ENCODE results near the gene RANBP1.

DNA sequence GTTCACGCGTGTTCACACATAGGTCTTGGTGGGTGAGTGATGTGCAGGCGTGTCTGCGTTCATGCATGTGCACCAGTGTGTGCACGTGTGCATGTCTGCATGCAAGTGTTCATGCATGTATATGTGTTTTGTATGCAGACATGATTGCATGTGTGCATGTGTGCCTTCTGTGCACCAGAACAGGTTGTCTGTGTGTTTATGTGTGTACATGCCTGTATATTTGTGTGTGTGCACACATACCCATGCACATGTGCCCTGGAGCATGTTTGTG, 20.6 kb downstream of the RANBP1 start:
- TF ChIP-seq, protein P1, sequence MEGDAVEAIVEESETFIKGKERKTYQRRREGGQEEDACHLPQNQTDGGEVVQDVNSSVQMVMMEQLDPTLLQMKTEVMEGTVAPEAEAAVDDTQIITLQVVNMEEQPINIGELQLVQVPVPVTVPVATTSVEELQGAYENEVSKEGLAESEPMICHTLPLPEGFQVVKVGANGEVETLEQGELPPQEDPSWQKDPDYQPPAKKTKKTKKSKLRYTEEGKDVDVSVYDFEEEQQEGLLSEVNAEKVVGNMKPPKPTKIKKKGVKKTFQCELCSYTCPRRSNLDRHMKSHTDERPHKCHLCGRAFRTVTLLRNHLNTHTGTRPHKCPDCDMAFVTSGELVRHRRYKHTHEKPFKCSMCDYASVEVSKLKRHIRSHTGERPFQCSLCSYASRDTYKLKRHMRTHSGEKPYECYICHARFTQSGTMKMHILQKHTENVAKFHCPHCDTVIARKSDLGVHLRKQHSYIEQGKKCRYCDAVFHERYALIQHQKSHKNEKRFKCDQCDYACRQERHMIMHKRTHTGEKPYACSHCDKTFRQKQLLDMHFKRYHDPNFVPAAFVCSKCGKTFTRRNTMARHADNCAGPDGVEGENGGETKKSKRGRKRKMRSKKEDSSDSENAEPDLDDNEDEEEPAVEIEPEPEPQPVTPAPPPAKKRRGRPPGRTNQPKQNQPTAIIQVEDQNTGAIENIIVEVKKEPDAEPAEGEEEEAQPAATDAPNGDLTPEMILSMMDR (IDR thresholded peaks at IDR 0.05): no peak
- no peak for TF ChIP-seq POLR2AphosphoS5 (IDR thresholded peaks at IDR 0.05; ENCODE audit: insufficient read depth in 1 of 2, low read depth in 1 of 2)

All from vagina (tissue), 2 donors.